Lower lobe of right lung (tissue), 2 donors: ENCODE data around the gene RPL22. TPM values are rescaled to one million over a fixed set of nuclear protein-coding genes. Genes with fewer than 3 reads are reported as not detected.

ENCODE experiments used
- ATAC-seq, 2 donors: fragments of 200-7000 bp; cut with Tn5 transposase; one replicate each; pipeline ENCODE4 v1.9.1; 2020 to 2022; ENCODE audit warnings: mild to moderate bottlenecking in 2 of 2, moderate library complexity in 2 of 2
- DNase-seq: peaks from one replicate; pipeline ENCODE4 v3.0.0-alpha.2; 2020
- H3K27ac ChIP-seq: fragments of 200-600 bp; one replicate; pipeline ENCODE4 v1.8.0; 2022
- H3K27me3 ChIP-seq: fragments of 200-600 bp; one replicate; pipeline ENCODE4 v1.8.0; 2022; ENCODE audit warnings: low read depth
- H3K36me3 ChIP-seq: fragments of 200-600 bp; one replicate; pipeline ENCODE4 v1.8.0; 2022; ENCODE audit warnings: mild to moderate bottlenecking
- H3K4me1 ChIP-seq: fragments of 200-600 bp; one replicate; pipeline ENCODE4 v1.8.0; 2022
- H3K4me3 ChIP-seq: fragments of 200-600 bp; one replicate; pipeline ENCODE4 v1.8.0; 2022; ENCODE audit warnings: mild to moderate bottlenecking
- H3K9me3 ChIP-seq: fragments of 200-600 bp; one replicate; pipeline ENCODE4 v1.8.0; 2022
- CTCF ChIP-seq: fragments of 200-600 bp; IDR thresholded peaks from one replicate; pipeline ENCODE4 v1.8.0; 2022; ENCODE audit warnings: antibody characterized with exemption, mild to moderate bottlenecking
- intact Hi-C: fragments of 100-400 bp; cut with DNase I; formaldehyde crosslinking; loops from one replicate; pipeline ENCODE4 v1.11.0; 2022
- total RNA-seq: library from RNA; stranded (reverse); fragmentation: NEBNext Ultra II Directional; extraction: Animal tissue kit (Norgen Biotek cat#: 25700); gene quantifications from one replicate; pipeline ENCODE4 v1.2.1, GENCODE V29; 2021
- donor health status: DM: no; HTN: yes; CAD: no; lungs with severe emphysema.

Gene RPL22
- total RNA-seq, 1 donor from 2014 or later: 317 TPM

- Histone ChIP-seq H3K27ac (no peak overlapping the region), H3K4me1 (peaks cover 14% of the 10 kb centered on the region), H3K27me3 (peaks cover 9% of the 10 kb centered on the region), H3K36me3 (no peaks in the 10 kb centered on the region), H3K4me3 (no peak overlapping the region), H3K9me3 (no peaks in the 10 kb centered on the region)
- intact Hi-C loops: no loop called here
- TF ChIP-seq CTCF: no peak
- DNase-seq (no peak), ATAC-seq (no peak)
Measured at GRCh38 chr1:6212193-6212959, 13.0 kb upstream of the RPL22 start.

- H3K4me1 ChIP-seq: peaks cover 16% of the 10 kb centered on the region
- no peak for TF ChIP-seq CTCF
- H3K27me3 ChIP-seq: peaks cover 14% of the 10 kb centered on the region
- intact Hi-C loops: no loop called here
- ATAC-seq (no peak), DNase-seq (no peak)
- H3K36me3 ChIP-seq: no peaks in the 10 kb centered on the region
- no peak overlapping the region for H3K4me3 ChIP-seq
- no peaks in the 10 kb centered on the region for H3K9me3 ChIP-seq
- H3K27ac ChIP-seq: no peak overlapping the region
Measured at GRCh38 chr1:6211731-6212130, 12.3 kb upstream of the RPL22 start.

- Histone ChIP-seq H3K4me1 (peaks cover 26% of the 10 kb centered on the region), H3K36me3 (no peaks in the 10 kb centered on the region), H3K9me3 (no peaks in the 10 kb centered on the region), H3K27ac (no peak overlapping the region), H3K27me3 (peaks cover 20% of the 10 kb centered on the region), H3K4me3 (no peak overlapping the region)
- TF ChIP-seq CTCF: no peak
- intact Hi-C loops: no loop called here
- ATAC-seq: no peak
- no peak for DNase-seq
Measured at GRCh38 chr1:6210591-6211355, 11.4 kb upstream of the RPL22 start.

- DNase-seq (no peak), ATAC-seq (no peak)
- peaks cover 34% of the 10 kb centered on the region for H3K4me1 ChIP-seq
- intact Hi-C loops: no loop called here
- H3K27ac ChIP-seq: no peak overlapping the region
- H3K27me3 ChIP-seq: peaks cover 24% of the 10 kb centered on the region
- H3K4me3 ChIP-seq: peak overlapping the region; percentile 56
- no peaks in the 10 kb centered on the region for H3K9me3 ChIP-seq
- no peaks in the 10 kb centered on the region for H3K36me3 ChIP-seq
- TF ChIP-seq CTCF: no peak
Measured at GRCh38 chr1:6209661-6210580, 10.5 kb upstream of the RPL22 start.
